Neural cell (in vitro differentiated cells): ENCODE data around the gene SF3B6.

Source experiments
- EZH2 ChIP-seq: fragments of 200-600, 300-800 bp; shearing (Covaris generic), sonication (generic); IDR thresholded peaks from 2 replicates; pipeline ENCODE4 v1.6.1; 2014; ENCODE audit warnings: antibody characterized with exemption, low read length, borderline replicate concordance, mild to moderate bottlenecking; ENCODE audit not compliant: insufficient read depth, poor library complexity, severe bottlenecking
- POLR2AphosphoS5 ChIP-seq: IDR thresholded peaks from 2 replicates; pipeline ENCODE4 v1.6.1; 2012
- SMC3 ChIP-seq: fragments of 450-650 bp; conservative IDR thresholded peaks from 2 replicates; pipeline ENCODE4 v1.6.1; 2014; ENCODE audit warnings: antibody characterized with exemption, mild to moderate bottlenecking, moderate library complexity; ENCODE audit not compliant: poor library complexity
- TAF1 ChIP-seq: IDR thresholded peaks from 2 replicates; pipeline ENCODE4 v1.6.1; 2012; ENCODE audit warnings: low read depth
- TF ChIP-seq, protein P1 (sequence below): fragments of 450-650 bp; IDR thresholded peaks from 2 replicates; pipeline ENCODE4 v1.5.1; 2014; ENCODE audit warnings: antibody characterized with exemption, mild to moderate bottlenecking, moderate library complexity; ENCODE audit not compliant: poor library complexity, severe bottlenecking

GRCh38 chr2:24083567-24084385, 7.7 kb upstream of the SF3B6 start:
- TF ChIP-seq, protein P1, sequence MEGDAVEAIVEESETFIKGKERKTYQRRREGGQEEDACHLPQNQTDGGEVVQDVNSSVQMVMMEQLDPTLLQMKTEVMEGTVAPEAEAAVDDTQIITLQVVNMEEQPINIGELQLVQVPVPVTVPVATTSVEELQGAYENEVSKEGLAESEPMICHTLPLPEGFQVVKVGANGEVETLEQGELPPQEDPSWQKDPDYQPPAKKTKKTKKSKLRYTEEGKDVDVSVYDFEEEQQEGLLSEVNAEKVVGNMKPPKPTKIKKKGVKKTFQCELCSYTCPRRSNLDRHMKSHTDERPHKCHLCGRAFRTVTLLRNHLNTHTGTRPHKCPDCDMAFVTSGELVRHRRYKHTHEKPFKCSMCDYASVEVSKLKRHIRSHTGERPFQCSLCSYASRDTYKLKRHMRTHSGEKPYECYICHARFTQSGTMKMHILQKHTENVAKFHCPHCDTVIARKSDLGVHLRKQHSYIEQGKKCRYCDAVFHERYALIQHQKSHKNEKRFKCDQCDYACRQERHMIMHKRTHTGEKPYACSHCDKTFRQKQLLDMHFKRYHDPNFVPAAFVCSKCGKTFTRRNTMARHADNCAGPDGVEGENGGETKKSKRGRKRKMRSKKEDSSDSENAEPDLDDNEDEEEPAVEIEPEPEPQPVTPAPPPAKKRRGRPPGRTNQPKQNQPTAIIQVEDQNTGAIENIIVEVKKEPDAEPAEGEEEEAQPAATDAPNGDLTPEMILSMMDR, result no peak
- TF ChIP-seq EZH2, result no peak
- peak; percentile 43 for TF ChIP-seq TAF1
- no peak for TF ChIP-seq POLR2AphosphoS5
- TF ChIP-seq SMC3, result no peak
